HepG2 (cell line): ENCODE measurements around the gene SAMD14. TPM values are rescaled to one million over a fixed set of nuclear protein-coding genes. Genes with fewer than 3 reads are reported as not detected.

Source experiments
- GMEB2 ChIP-seq: IDR thresholded peaks from 2 replicates; pipeline ENCODE4 v1.6.1; 2016; ENCODE audit warnings: missing biosample characterization, missing genetic modification reagents, low read depth
- KDM1A ChIP-seq: IDR thresholded peaks from 2 replicates; pipeline ENCODE4 v1.6.1; 2016; ENCODE audit warnings: missing compliant biosample characterization
- KLF12 ChIP-seq: sonication (generic); formaldehyde crosslinking; IDR thresholded peaks from 2 replicates; pipeline ENCODE4 v1.4.0; 2020; ENCODE audit warnings: missing genetic modification reagents, borderline replicate concordance
- MEIS1 ChIP-seq: sonication (generic); formaldehyde crosslinking; IDR thresholded peaks from 2 replicates; pipeline ENCODE4 v1.9.0; 2021; ENCODE audit warnings: mild to moderate bottlenecking, missing genetic modification reagents, moderate library complexity, borderline replicate concordance
- NFE2L1 ChIP-seq: sonication (generic); formaldehyde crosslinking; IDR thresholded peaks from 2 replicates; pipeline ENCODE4 v1.4.0; 2020; ENCODE audit warnings: missing genetic modification reagents, mild to moderate bottlenecking, borderline replicate concordance
- NRL ChIP-seq: sonication (generic); formaldehyde crosslinking; IDR thresholded peaks from 2 replicates; pipeline ENCODE4 v1.5.0; 2020; ENCODE audit warnings: missing genetic modification reagents, mild to moderate bottlenecking, moderate library complexity, borderline replicate concordance
- RARG ChIP-seq: sonication (generic); formaldehyde crosslinking; IDR thresholded peaks from 2 replicates; pipeline ENCODE4 v1.4.0; 2020; ENCODE audit warnings: low read depth, mild to moderate bottlenecking, missing genetic modification reagents
- SALL1 ChIP-seq: sonication (generic); formaldehyde crosslinking; IDR thresholded peaks from 2 replicates; pipeline ENCODE4 v1.8.0; 2022; ENCODE audit warnings: mild to moderate bottlenecking, missing genetic modification reagents
- SIN3B ChIP-seq: fragments of 150-350 bp; IDR thresholded peaks from 2 replicates; pipeline ENCODE4 v1.6.1; 2014; ENCODE audit warnings: low read length
- TARDBP ChIP-seq: sonication (generic); formaldehyde crosslinking; IDR thresholded peaks from 2 replicates; pipeline ENCODE4 v1.8.0; 2022; ENCODE audit warnings: mild to moderate bottlenecking, missing genetic modification reagents
- THAP11 ChIP-seq: IDR thresholded peaks from 2 replicates; pipeline ENCODE4 v1.6.1; 2016; ENCODE audit warnings: missing biosample characterization, missing genetic modification reagents
- ZBTB10 ChIP-seq: sonication (generic); formaldehyde crosslinking; IDR thresholded peaks from 2 replicates; pipeline ENCODE4 v1.4.0; 2020; ENCODE audit warnings: missing genetic modification reagents, borderline replicate concordance
- ZNF574 ChIP-seq: sonication (generic); formaldehyde crosslinking; IDR thresholded peaks from 2 replicates; pipeline ENCODE4 v1.4.0; 2020; ENCODE audit warnings: missing genetic modification reagents
- ZNF891 ChIP-seq: sonication (generic); formaldehyde crosslinking; IDR thresholded peaks from 2 replicates; pipeline ENCODE4 v1.5.0; 2020; ENCODE audit warnings: mild to moderate bottlenecking, missing genetic modification reagents
- polyA plus RNA-seq, 8 experiments: library from polyadenylated mRNA; depleted of rRNA in 3 of 8; stranded (reverse) in 7 of 8; unstranded in 1 of 8; fragments of >200 nt; fragmentation: Illumina TruSeq in 4 of 8; extraction: Trizol in 4 of 8; gene quantifications; 2 replicates each; pipeline versions ENCODE4 v1.2.1 to v1.2.3, GENCODE V29; 2011 to 2016; ENCODE audit warnings: low read depth in 4 of 8, missing spikeins in 1 of 8, mixed read lengths in 1 of 8; ENCODE audit not compliant: insufficient read depth in 1 of 8
- total RNA-seq, 5 experiments: library from RNA; depleted of rRNA; stranded (reverse); fragments of >200 nt; fragmentation: Illumina TruSeq; extraction: Trizol; gene quantifications; 2 replicates each; pipeline ENCODE4 v1.2.3, GENCODE V29; 2016; ENCODE audit warnings: low read depth in 1 of 5
- TF ChIP-seq, protein P1 (sequence below): sonication (generic); formaldehyde crosslinking; IDR thresholded peaks from 2 replicates; pipeline ENCODE4 v1.8.0; 2022; ENCODE audit warnings: mild to moderate bottlenecking, missing genetic modification reagents; ENCODE audit not compliant: insufficient replicate concordance
- TF ChIP-seq, protein P2 (sequence below): sonication (generic); formaldehyde crosslinking; IDR thresholded peaks from 2 replicates; pipeline ENCODE4 v1.8.0; 2022; ENCODE audit warnings: mild to moderate bottlenecking, missing genetic modification reagents, borderline replicate concordance
- TF ChIP-seq, protein P3 (sequence below): sonication (generic); formaldehyde crosslinking; IDR thresholded peaks from 2 replicates; pipeline ENCODE4 v1.8.0; 2022; ENCODE audit warnings: mild to moderate bottlenecking, missing genetic modification reagents, moderate library complexity

The SAMD14 gene
- total and polyA plus RNA-seq, 2 of the 13 experiments (the other 11 are each of a cell fraction or from before 2014, with no cell fraction given), result 0.07 to 0.22 TPM

DNA sequence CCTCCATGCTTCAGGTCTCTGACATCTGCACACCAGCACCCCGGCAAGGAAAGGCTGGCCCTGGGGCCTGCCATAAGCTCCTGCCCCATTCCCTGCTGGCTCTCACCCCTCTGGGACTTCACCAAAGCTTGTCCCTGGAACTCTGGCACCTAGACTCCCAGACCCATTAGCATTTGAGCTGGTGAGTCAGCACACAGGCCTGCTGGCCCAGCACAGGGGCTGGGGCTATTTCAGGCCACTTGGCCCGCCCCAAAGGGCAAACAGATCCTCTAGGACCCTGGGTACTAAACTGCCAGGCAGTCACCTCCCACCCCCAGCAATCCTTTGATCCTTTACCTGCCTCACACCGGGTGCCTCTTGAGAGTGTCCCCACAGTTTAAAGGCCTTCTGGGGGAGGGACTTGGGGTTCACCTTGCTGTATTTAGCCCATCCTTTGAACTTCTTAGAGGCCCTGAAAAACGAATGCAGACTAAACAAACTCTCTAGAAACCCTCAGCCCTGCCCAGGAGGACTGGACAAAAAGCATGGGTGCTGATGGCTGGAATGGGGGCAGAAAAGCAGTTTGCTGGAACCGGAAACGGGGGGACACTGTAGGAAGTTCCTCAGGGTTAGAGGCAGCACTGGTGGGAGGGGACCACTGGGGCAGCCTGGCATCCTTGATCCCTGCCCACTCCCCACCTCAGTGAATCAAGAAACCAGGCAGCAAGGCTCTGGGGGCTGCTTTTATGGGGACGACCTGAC, 3.2 kb upstream of the SAMD14 start (continued):
- TF ChIP-seq ZNF574 (CRISPR knock-in tag) (peak; percentile 67; the same call in 1 of the 2 replicates), ZBTB10 (CRISPR knock-in tag) (peak; percentile 99), TARDBP (CRISPR knock-in tag) (peak; percentile 56), THAP11 (CRISPR knock-in tag) (no peak), SALL1 (CRISPR knock-in tag) (peak; percentile 63; the same call in 1 of the 2 replicates), ZNF891 (CRISPR knock-in tag) (no peak), MEIS1 (CRISPR knock-in tag) (no peak), KLF12 (CRISPR knock-in tag) (no peak), NRL (CRISPR knock-in tag) (no peak), KDM1A (CRISPR knock-in tag) (no peak), GMEB2 (CRISPR knock-in tag) (no peak), SIN3B (no peak), NFE2L1 (CRISPR knock-in tag) (peak; percentile 64; the same call in 1 of the 2 replicates), RARG (CRISPR knock-in tag) (no peak)
- TF ChIP-seq, protein P1, sequence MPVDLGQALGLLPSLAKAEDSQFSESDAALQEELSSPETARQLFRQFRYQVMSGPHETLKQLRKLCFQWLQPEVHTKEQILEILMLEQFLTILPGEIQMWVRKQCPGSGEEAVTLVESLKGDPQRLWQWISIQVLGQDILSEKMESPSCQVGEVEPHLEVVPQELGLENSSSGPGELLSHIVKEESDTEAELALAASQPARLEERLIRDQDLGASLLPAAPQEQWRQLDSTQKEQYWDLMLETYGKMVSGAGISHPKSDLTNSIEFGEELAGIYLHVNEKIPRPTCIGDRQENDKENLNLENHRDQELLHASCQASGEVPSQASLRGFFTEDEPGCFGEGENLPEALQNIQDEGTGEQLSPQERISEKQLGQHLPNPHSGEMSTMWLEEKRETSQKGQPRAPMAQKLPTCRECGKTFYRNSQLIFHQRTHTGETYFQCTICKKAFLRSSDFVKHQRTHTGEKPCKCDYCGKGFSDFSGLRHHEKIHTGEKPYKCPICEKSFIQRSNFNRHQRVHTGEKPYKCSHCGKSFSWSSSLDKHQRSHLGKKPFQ (CRISPR knock-in tag), result no peak
- TF ChIP-seq, protein P2, sequence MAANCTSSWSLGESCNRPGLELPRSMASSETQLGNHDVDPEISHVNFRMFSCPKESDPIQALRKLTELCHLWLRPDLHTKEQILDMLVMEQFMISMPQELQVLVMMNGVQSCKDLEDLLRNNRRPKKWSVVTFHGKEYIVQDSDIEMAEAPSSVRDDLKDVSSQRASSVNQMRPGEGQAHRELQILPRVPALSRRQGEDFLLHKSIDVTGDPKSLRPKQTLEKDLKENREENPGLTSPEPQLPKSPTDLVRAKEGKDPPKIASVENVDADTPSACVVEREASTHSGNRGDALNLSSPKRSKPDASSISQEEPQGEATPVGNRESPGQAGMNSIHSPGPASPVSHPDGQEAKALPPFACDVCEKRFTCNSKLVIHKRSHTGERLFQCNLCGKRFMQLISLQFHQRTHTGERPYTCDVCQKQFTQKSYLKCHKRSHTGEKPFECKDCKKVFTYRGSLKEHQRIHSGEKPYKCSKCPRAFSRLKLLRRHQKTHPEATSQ (CRISPR knock-in tag), result no peak
- TF ChIP-seq, protein P3, sequence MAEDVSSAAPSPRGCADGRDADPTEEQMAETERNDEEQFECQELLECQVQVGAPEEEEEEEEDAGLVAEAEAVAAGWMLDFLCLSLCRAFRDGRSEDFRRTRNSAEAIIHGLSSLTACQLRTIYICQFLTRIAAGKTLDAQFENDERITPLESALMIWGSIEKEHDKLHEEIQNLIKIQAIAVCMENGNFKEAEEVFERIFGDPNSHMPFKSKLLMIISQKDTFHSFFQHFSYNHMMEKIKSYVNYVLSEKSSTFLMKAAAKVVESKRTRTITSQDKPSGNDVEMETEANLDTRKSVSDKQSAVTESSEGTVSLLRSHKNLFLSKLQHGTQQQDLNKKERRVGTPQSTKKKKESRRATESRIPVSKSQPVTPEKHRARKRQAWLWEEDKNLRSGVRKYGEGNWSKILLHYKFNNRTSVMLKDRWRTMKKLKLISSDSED (CRISPR knock-in tag), result no peak
